GM19240 (cell line): ENCODE data around the gene RPS6KA4.
A peak's percentile ranks its signal among the peaks of the same experiment; 100 is the strongest.
"Not testable (repeated sequence)": the region's sequence is repeated elsewhere in the genome, so short reads cannot be mapped to it uniquely, and the experiment has no call there.

Experiments used
- DNase-seq: peaks from one replicate; pipeline ENCODE4 v3.0.0; 2011; ENCODE audit warnings: low spot score; ENCODE audit not compliant: insufficient read length

The RPS6KA4 gene

DNA sequence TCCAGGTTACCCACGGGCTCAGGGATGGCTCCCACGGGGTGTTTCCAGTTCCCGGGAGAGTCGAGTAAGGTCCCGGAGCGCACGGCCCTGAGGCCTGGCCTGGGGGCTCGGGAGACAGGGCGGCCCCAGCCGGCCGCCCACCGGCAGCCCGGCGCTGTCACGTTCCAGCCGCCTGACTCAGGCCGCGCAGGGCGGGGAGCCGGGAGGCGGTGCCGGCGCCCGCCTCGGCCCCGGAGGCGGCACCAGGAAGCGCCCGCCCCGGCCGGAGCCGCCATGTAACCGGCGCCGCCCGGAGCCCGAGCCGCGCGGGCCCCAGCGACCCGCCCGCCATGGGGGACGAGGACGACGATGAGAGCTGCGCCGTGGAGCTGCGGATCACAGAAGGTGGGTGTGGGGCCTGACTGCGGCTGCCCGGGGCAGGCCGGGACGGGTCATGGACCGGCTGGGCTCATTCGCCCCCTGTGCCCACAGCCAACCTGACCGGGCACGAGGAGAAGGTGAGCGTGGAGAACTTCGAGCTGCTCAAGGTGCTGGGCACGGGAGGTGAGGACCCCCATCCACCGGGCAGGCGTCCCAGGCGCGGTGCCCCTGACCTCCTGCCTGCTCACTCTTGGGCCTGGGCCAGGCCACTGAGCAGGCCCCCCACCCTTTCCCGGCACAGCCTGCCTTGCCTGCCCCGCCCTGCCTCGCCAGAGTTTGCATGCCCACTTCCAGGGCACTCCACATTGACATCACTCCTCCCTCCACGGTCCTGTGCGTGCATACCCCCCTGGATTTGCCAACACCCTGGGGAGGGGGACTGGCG is at the start of gene RPS6KA4:
Gene RPS6KA4 (plus strand): TSS at position 256 of the 805 bp plus-strand sequence. CDS start 74 bp downstream, at position 330.
- peak; percentile 89 for DNase-seq

GRCh38 chr11:64312947-64313346 is 46.0 kb upstream of the RPS6KA4 start:
- DNase-seq = no peak

- DNase-seq = no peak
Measured at GRCh38 chr11:64313491-64314145, 45.3 kb upstream of the RPS6KA4 start.

DNA sequence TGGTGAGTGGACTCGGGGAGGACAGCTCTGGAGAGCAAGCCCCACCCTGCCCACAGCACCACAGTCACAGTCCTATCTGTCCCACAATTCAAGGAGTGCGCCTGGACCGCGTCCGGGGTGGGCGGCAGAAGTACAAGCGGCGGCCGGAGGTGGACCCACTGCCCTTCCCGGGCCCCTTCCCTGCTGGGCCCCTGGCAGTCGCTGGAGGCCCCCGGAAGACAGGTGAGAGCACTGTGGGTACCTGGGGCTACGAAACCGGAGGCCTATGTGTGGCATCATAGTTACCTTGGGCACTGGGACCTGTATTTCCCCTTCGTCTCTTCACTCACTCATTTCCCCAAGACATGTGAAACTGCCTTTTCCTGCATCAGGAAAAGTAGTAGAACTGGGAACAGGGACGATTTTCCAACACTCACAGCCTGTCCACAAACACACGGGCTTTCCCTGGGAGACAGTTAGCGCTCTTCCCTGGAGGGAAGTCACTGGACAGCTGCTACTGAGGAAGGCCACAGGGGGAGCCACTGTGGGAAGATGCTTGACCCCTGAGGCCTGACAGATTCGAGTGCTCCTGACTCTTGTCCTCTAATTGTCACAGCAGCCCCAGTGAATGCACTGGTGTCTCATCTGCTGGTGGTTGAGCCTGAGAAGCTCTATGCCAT is 44.7 kb upstream of the RPS6KA4 start:
- DNase-seq = no peak

DNA sequence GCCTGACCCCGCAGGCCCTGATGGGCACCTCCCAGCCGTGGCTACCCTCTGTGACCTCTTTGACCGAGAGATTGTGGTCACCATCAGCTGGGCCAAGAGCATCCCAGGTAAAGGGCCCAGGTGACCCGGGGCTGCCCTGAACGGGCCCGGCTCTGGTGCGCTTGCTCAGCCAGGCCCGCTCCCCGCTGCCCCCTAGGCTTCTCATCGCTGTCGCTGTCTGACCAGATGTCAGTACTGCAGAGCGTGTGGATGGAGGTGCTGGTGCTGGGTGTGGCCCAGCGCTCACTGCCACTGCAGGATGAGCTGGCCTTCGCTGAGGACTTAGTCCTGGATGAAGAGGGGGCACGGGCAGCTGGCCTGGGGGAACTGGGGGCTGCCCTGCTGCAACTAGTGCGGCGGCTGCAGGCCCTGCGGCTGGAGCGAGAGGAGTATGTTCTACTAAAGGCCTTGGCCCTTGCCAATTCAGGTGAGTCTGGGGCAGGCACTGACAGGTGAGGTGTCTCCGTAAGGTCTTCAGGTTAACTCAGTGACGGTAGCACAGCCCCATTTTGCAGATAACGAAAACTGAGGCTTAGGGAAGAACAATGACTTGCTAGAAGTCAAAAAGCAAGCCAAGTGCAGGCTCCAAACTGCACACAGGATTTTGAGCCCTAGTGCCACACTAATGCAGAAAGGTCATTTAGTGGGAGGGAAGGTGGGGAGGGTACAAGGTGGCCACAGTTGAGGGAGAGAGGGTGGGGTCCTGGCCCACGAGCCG is 44.0 kb upstream of the RPS6KA4 start:
- DNase-seq = no peak

DNA sequence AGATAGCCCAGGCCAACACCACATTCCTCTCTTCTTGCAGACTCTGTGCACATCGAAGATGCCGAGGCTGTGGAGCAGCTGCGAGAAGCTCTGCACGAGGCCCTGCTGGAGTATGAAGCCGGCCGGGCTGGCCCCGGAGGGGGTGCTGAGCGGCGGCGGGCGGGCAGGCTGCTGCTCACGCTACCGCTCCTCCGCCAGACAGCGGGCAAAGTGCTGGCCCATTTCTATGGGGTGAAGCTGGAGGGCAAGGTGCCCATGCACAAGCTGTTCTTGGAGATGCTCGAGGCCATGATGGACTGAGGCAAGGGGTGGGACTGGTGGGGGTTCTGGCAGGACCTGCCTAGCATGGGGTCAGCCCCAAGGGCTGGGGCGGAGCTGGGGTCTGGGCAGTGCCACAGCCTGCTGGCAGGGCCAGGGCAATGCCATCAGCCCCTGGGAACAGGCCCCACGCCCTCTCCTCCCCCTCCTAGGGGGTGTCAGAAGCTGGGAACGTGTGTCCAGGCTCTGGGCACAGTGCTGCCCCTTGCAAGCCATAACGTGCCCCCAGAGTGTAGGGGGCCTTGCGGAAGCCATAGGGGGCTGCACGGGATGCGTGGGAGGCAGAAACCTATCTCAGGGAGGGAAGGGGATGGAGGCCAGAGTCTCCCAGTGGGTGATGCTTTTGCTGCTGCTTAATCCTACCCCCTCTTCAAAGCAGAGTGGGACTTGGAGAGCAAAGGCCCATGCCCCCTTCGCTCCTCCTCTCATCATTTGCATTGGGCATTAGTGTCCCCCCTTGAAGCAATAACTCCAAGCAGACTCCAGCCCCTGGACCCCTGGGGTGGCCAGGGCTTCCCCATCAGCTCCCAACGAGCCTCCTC is 43.1 kb upstream of the RPS6KA4 start:
- not testable (repeated sequence) for DNase-seq

- DNase-seq = no peak
Measured at GRCh38 chr11:64316672-64317324, 42.2 kb upstream of the RPS6KA4 start.

DNA sequence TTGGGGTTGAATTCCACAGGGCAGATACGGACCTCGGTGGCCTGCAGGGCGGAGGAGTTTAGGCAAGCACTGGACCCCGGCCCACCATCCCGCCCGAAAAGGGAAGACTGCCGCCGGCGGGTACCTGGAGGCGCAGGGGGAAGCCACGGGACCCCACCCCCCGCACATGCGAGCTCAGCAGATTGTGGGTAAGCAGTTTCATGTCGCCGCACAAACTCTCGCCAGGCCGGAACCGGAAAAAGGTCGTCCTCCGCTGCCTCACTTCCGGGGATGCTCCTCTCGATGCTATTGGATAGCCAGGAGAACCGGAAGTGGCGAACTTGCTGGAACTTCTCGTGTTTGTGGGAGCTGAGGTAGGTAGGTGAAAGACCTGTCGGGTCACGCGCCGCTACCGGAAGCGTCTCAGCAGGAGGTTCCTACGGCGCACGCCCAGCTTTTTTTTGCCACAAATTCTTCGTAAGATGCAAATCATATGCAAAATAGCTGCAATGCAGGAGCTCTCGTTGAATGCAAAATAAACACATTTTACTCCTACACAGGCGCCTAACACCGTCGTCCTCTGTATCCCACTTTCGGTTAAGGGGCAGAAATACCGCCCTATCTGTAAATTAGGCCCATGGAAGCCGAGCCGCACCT is 41.5 kb upstream of the RPS6KA4 start, which contains the start of gene TRMT112:
Gene TRMT112 (minus strand): TSS at position 235 of the 636 bp plus-strand sequence. CDS start 33 bp downstream, at position 202.
- peak; percentile 96 for DNase-seq

GRCh38 chr11:64317961-64318765 is 40.8 kb upstream of the RPS6KA4 start, which contains the start of gene PRDX5:
Gene PRDX5, plus strand, starts transcription at chr11:64318121. Its CDS starts 95 bp downstream, at chr11:64318216.
- peak; percentile 92 for DNase-seq

GRCh38 chr11:64318766-64319761 is 39.9 kb upstream of the RPS6KA4 start:
- no peak for DNase-seq

DNA sequence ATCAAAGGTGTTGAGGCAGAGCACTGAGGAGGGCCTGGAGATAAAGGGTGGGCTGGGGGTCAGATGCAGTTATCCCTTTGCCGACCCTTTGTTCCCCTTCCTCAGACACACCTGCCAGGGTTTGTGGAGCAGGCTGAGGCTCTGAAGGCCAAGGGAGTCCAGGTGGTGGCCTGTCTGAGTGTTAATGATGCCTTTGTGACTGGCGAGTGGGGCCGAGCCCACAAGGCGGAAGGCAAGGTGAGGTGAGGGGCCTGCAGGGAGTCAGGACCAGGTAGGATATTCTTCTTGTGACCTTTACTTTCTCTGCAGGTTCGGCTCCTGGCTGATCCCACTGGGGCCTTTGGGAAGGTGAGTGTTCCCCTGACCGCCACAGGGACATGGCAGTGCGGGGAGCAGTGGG is 38.4 kb upstream of the RPS6KA4 start:
- no peak for DNase-seq

DNA sequence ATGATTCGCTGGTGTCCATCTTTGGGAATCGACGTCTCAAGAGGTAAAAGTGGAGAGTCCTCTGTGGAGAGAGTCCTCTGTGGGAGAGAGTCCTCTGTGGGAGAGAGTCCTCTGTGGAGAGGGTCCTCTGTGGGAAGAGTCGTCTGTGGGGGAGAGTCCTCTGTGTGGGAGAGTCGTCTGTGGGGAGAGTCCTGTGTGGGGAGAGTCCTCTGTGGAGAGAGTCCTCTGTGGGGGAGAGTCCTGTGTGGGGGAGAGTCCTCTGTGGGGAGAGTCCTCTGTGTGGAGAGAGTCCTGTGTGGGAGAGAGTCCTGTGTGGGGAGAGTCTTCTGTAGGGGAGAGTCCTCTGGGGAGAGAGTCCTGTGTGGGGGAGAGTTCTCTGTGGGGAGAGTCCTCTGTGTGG is 37.9 kb upstream of the RPS6KA4 start:
- no peak for DNase-seq

DNA sequence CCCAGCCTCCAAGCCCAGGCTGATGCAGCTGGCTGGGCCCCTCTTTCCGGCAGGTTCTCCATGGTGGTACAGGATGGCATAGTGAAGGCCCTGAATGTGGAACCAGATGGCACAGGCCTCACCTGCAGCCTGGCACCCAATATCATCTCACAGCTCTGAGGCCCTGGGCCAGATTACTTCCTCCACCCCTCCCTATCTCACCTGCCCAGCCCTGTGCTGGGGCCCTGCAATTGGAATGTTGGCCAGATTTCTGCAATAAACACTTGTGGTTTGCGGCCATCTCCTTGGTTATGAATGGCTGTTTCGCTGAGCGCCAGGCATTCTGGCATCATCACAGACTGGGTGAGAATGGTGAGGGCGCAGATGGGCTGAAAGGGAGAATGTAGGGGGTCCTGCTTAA is 37.4 kb upstream of the RPS6KA4 start:
- no peak for DNase-seq

DNA sequence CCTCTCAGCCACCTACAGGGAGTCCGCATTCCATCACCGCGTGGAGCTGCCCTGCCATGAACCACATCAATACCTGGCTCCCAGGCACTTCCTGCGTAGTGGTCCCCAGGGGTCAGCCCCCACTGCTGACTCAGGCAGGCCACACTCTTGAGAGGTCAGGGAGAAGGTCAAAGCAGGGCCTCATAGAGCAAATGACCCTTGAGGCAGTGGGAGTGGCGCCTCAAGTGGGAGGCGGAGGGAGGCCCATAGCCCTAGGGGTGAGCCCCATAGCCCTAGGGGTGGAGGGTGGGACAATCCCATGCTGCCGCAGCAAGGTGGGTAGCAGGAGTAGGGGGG is 36.1 kb upstream of the RPS6KA4 start:
- no peak for DNase-seq

DNA sequence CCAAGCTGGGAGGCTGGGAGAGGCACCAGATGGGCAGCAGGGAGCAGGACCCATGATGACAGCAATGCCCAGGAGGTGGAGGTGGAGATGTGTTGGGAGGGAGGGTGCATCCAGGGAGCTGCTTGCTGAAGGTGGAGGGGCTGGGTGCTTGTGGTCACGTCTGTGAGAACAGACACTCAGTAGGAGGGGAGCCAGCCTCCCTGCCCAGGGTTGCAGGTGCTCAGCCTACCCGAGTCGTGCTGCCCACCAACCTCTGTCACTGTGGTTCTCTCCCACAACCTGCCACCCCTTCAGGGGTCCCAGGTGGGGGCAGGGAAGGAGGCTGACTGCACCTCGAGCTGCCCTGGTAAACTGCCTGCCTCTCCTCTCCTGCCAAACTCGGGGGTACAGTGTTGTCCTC is 35.6 kb upstream of the RPS6KA4 start:
- no peak for DNase-seq

DNA sequence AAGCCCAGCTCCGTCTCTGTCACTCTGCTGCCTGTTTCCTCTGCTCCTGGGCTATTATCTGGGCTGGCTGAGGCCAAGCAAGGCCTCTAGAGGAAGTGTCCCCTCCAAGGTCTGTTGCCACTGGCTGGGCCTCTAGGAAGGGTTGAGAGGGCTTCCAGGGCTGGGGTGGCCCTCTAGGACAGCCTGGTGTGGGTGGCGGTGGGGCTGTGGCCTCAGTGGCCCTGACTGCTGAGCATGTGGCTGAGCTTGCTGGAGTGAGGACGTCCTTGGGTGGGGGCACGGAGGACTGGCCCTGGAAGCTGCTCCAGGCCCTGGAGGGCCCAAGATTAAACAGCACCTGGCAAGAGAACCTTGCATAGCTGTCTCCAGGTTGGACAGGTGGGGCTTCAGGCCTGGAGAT is 35.0 kb upstream of the RPS6KA4 start:
- not testable (repeated sequence) for DNase-seq

- DNase-seq = no peak
Measured at GRCh38 chr11:64324692-64325469, 34.1 kb upstream of the RPS6KA4 start.
